ENCODE data around the gene ENDOV.

DNA sequence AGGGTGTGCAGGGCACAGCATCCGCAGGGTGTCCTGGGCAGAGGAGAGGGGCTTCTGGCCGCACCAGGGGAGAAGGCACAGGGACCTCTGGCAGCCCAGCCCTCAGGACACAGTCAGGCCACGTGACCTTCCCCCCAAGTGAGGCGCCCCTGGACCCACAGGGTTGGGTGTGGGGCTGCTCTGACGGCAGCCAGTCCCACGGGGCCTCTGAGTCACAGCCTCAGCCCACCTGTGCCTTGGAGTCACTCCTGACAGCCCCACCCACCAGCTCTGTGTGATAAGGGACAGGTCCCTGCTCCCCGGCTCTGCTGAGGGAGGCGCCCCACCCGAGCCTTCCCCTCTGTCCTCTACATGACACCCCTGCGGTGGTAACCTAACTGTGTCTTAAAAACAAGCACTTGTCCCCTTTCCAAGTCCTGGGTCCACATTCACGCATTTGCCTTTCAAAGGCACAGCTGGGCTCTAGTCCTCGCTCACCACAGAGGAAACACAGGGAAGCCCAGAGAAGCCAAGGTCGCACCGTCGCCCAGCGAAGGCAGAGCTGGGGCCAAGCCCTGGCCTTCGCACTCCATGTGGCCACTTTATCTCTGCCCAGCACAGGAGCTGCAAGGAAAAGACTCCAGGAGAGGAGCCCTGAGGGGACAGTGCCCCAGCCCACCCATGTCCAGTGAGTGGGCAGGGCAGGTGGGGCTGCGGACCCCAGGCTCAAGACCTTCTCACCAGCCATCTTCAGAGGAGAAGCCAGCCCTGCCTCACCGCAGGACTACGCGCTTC is 66.5 kb downstream of the ENDOV start:
- TF ChIP-seq BHLHE40 (IDR thresholded peaks at IDR 0.05; ENCODE audit: borderline replicate concordance) (no peak), SP1 (IDR thresholded peaks at IDR 0.05) (no peak), FOXK2 (IDR thresholded peaks at IDR 0.05) (no peak), LEF1 (IDR thresholded peaks at IDR 0.05; ENCODE audit: borderline replicate concordance) (no peak), HDGF (IDR thresholded peaks at IDR 0.05; ENCODE audit: borderline replicate concordance) (no peak), ZNF384 (IDR thresholded peaks at IDR 0.05) (no peak)
